ENCODE results near the gene RABEP1.
"Not testable (repeated sequence)": the region's sequence is repeated elsewhere in the genome, so short reads cannot be mapped to it uniquely, and the experiment has no call there.

DNA sequence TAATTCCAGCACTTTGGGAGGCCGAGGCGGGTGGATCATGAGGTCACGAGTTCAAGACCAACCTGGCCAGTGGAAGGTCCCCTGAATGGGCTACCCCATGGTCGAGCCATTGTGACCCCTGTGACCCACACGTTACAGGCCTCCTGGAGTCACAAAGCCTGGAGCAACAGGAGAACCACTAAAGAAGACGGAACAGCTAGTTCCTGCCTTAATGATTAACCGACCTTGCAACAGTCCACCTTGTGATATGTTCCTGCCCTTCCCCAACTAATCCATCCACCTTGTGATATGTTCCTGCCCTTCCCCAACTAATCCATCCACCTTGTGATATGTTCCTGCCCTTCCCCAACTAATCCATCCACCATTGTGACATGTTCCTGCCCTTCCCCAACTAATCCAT is 42.3 kb upstream of the RABEP1 start:
- TF ChIP-seq, protein P1, sequence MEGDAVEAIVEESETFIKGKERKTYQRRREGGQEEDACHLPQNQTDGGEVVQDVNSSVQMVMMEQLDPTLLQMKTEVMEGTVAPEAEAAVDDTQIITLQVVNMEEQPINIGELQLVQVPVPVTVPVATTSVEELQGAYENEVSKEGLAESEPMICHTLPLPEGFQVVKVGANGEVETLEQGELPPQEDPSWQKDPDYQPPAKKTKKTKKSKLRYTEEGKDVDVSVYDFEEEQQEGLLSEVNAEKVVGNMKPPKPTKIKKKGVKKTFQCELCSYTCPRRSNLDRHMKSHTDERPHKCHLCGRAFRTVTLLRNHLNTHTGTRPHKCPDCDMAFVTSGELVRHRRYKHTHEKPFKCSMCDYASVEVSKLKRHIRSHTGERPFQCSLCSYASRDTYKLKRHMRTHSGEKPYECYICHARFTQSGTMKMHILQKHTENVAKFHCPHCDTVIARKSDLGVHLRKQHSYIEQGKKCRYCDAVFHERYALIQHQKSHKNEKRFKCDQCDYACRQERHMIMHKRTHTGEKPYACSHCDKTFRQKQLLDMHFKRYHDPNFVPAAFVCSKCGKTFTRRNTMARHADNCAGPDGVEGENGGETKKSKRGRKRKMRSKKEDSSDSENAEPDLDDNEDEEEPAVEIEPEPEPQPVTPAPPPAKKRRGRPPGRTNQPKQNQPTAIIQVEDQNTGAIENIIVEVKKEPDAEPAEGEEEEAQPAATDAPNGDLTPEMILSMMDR (IDR thresholded peaks at IDR 0.05 in 4 of 5, conservative IDR thresholded peaks at IDR 0.05 in 1 of 5) = not testable (repeated sequence)
- TF ChIP-seq POLR2A (IDR thresholded peaks at IDR 0.05) = not testable (repeated sequence)

All from gastrocnemius medialis (tissue), 4 donors.